Measurements from ENCODE around the gene PRKN.

PRKN gene

DNA sequence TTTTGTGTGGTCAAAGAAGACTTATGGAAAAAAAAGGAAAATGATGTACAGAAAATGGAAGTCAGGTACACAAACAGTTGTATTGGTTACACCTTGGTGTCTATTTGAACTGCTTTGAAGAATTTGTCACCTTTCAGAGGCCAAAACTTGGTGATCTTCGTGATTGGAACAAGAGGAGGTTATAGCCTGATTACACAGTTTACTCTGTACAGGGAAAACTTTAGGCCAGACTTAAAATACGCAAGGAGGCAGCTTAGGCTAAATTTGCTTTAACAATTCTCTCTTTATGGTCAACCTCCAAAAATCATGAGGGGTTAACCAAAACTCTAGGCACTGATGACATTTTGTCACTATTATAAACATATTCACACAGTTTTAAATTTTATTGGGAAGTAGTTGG, 353.7 kb downstream of the PRKN start:
- DNase-seq (ENCODE audit: low read depth), result no peak
- no peak overlapping the region for H3K4me3 ChIP-seq (replicated peaks; ENCODE audit: low read depth, low read length)
- TF ChIP-seq, protein P1, sequence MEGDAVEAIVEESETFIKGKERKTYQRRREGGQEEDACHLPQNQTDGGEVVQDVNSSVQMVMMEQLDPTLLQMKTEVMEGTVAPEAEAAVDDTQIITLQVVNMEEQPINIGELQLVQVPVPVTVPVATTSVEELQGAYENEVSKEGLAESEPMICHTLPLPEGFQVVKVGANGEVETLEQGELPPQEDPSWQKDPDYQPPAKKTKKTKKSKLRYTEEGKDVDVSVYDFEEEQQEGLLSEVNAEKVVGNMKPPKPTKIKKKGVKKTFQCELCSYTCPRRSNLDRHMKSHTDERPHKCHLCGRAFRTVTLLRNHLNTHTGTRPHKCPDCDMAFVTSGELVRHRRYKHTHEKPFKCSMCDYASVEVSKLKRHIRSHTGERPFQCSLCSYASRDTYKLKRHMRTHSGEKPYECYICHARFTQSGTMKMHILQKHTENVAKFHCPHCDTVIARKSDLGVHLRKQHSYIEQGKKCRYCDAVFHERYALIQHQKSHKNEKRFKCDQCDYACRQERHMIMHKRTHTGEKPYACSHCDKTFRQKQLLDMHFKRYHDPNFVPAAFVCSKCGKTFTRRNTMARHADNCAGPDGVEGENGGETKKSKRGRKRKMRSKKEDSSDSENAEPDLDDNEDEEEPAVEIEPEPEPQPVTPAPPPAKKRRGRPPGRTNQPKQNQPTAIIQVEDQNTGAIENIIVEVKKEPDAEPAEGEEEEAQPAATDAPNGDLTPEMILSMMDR (IDR thresholded peaks at IDR 0.05; ENCODE audit: low read length, missing control alignments), result no peak

DNA sequence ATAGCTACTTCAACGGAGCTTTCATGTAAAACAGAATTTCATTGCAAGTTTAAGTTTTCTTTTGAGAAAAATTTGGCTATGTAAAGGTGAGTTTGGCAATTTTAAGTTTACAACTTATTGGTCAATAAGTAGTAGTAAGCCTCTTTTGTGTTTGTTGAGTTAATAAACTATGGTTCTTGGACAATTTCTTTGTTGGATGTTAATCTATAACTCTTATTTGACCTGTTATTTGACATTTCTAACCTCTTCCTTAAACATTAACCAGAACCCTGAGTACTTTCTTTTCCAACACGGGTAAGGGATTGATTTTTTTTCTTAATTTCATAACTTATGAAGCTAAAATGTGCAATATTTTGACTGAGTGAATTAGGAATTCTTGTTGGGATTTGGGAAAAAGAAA, 354.4 kb downstream of the PRKN start:
- DNase-seq (ENCODE audit: low read depth), result no peak
- TF ChIP-seq, protein P1 (IDR thresholded peaks at IDR 0.05; ENCODE audit: low read length, missing control alignments), result no peak
- H3K4me3 ChIP-seq (replicated peaks; ENCODE audit: low read depth, low read length), result no peak overlapping the region

DNA sequence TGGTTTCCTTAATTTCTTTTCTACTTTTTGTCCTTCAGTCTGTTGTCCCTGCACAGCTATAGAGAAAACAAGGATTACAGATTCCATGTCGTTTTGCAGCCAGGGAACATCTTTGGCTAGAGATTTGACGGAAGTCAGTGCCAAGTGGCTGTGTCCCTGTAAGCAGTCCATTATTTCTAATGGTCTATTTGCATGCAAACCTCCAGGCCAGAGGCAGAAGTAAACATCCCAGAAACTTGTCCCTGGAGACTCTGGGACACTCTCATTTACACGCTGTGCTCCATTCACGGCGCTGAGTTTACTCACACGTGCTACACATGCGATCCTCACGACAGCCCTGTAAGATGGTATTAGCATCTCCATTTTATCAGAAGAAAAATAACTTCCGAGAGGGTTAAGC, 355.5 kb downstream of the PRKN start:
- no peak overlapping the region for H3K4me3 ChIP-seq (replicated peaks; ENCODE audit: low read depth, low read length)
- TF ChIP-seq, protein P1 (IDR thresholded peaks at IDR 0.05; ENCODE audit: low read length, missing control alignments), result no peak
- DNase-seq (ENCODE audit: low read depth), result no peak

DNA sequence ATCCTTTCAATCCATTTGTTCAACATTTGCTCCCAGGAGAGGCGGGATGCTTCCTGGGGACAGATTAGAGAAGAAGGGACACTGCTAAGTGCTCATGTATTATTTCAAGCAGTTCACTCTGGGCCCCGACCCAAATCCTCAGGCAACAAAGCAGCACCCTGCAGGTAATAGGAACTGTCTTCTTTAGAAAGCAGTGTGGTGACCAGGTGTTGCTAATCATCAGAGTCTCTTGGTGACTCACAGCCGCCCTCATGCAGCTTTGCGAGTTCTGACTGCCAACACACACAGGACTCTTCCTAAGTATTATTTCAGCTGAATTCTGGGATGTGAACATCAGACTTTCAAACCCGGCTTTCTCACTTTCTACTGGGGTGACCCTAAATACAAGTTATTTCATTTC, 356.4 kb downstream of the PRKN start:
- DNase-seq (ENCODE audit: low read depth), result no peak
- H3K4me3 ChIP-seq (replicated peaks; ENCODE audit: low read depth, low read length), result no peak overlapping the region
- TF ChIP-seq, protein P1 (IDR thresholded peaks at IDR 0.05; ENCODE audit: low read length, missing control alignments), result no peak

DNA sequence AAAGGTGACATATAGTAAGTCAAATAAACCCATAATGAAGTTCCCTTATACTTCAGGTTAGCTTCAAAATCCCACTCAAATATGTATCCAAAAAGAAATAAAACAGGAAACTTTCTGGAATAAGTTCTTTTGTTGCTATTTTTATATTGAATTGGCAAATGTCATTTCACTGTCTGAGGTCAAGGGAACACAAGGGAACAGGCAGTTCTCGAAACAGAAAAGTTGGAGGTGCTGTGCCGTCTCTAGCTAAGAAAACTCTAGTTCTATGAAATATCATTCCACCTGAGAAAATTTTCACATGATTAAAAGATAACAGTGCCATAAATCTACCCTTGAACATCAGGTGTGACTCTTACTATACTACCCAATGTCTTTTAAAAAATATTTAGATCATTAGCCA, 358.5 kb downstream of the PRKN start:
- no peak overlapping the region for H3K4me3 ChIP-seq (replicated peaks; ENCODE audit: low read depth, low read length)
- TF ChIP-seq, protein P1 (IDR thresholded peaks at IDR 0.05; ENCODE audit: low read length, missing control alignments), result no peak
- DNase-seq (ENCODE audit: low read depth), result no peak

DNA sequence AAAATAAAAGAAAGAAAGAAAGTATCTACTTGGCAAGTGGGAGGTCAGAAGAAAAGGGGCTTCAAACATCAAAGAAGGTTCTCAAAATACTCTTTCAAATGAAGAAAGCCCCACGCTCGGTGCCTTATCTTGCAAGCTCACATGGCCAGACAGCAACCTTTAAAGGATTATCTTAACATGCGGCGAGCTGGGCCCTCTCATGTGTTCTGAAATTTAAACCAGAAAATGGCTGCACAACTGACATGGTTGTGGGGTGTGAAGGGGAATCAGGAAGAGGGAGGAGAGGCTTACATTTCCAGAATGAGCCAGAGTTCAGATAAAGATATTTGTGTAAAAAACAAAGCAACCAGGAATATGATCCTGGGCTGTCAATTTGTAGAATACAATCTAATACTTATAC, 363.1 kb downstream of the PRKN start:
- no peak for DNase-seq (ENCODE audit: low read depth)
- TF ChIP-seq, protein P1 (IDR thresholded peaks at IDR 0.05; ENCODE audit: low read length, missing control alignments), result no peak
- no peak overlapping the region for H3K4me3 ChIP-seq (replicated peaks; ENCODE audit: low read depth, low read length)

DNA sequence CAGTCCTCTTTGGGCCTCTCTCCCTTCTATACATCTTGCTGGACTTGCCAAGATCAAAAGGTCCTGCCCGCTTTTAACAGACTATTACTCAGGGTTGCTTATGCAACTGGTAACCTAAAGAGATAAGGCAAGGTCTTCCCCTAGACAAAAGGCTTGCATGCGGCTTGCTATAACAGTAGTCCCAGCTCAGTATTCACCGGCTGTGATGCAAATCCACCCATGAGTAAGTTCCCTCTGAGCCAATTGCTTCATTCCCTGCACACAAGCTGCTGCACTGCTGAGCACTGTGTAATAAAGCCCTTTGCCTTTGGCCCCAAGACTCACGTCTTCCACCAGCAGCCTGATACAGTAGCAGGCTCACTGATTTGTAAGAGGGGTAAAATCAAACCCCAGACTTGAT, 363.8 kb downstream of the PRKN start:
- TF ChIP-seq, protein P1 (IDR thresholded peaks at IDR 0.05; ENCODE audit: low read length, missing control alignments), result no peak
- no peak overlapping the region for H3K4me3 ChIP-seq (replicated peaks; ENCODE audit: low read depth, low read length)
- DNase-seq (ENCODE audit: low read depth), result peak; percentile 13
